ENCODE data around the gene KIF26A.

DNA sequence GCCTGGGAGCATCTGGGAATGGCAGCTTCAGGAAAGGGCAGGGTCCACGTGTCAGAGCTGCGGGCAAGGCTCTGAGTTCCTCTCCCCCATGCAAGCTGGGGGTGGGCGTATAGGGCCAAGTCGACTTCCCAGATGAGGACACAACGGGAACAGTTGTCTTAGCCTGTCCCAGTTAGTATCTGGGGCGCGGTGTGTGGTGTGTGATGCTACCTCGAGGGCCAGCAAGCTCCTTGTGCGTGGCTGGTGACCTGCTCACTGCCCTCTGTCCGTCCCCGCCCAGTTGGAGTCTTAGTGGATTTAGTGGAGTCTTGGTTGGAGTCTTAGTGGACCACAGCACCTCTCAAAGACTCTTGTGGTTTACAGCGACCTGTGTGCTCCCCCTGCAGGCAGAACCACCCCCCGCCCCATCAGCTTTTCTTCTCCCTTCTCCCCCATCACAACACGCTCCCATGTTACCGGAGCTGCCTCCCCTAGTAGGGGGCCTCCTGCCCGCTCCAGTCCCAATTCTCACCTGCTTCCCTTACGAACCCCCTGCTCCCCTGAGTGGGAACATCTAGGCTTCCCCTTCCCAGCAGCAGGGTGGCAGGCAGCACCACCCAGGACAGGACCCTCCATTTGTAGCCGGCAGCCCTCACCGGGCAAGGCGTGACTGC, 44.2 kb upstream of the KIF26A start:
- TF ChIP-seq BHLHE40 (IDR thresholded peaks at IDR 0.05; ENCODE audit: low read depth, low read length) (no peak), RFX5 (IDR thresholded peaks at IDR 0.05; ENCODE audit: low read depth, low read length) (no peak), RAD21 (IDR thresholded peaks at IDR 0.05; ENCODE audit: low read length) (no peak), POLR2A (IDR thresholded peaks at IDR 0.05; ENCODE audit: low read depth, low read length) (no peak), MAZ (IDR thresholded peaks at IDR 0.05; ENCODE audit: borderline replicate concordance, low read depth, low read length) (no peak), RCOR1 (IDR thresholded peaks at IDR 0.05; ENCODE audit: insufficient replicate concordance, low read length) (no peak), MAFK (IDR thresholded peaks at IDR 0.05; ENCODE audit: low read depth, low read length) (no peak), SMC3 (IDR thresholded peaks at IDR 0.05; ENCODE audit: low read depth, low read length) (no peak), FOS (IDR thresholded peaks at IDR 0.05; ENCODE audit: low read depth, low read length) (no peak), CHD1 (IDR thresholded peaks at IDR 0.05; ENCODE audit: low read depth, low read length) (no peak), CEBPB (IDR thresholded peaks at IDR 0.05; ENCODE audit: low read depth, low read length) (no peak)
- TF ChIP-seq, protein P1, sequence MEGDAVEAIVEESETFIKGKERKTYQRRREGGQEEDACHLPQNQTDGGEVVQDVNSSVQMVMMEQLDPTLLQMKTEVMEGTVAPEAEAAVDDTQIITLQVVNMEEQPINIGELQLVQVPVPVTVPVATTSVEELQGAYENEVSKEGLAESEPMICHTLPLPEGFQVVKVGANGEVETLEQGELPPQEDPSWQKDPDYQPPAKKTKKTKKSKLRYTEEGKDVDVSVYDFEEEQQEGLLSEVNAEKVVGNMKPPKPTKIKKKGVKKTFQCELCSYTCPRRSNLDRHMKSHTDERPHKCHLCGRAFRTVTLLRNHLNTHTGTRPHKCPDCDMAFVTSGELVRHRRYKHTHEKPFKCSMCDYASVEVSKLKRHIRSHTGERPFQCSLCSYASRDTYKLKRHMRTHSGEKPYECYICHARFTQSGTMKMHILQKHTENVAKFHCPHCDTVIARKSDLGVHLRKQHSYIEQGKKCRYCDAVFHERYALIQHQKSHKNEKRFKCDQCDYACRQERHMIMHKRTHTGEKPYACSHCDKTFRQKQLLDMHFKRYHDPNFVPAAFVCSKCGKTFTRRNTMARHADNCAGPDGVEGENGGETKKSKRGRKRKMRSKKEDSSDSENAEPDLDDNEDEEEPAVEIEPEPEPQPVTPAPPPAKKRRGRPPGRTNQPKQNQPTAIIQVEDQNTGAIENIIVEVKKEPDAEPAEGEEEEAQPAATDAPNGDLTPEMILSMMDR (conservative IDR thresholded peaks at IDR 0.05; ENCODE audit: low read depth, low read length) = no peak
- TF ChIP-seq, protein P2, sequence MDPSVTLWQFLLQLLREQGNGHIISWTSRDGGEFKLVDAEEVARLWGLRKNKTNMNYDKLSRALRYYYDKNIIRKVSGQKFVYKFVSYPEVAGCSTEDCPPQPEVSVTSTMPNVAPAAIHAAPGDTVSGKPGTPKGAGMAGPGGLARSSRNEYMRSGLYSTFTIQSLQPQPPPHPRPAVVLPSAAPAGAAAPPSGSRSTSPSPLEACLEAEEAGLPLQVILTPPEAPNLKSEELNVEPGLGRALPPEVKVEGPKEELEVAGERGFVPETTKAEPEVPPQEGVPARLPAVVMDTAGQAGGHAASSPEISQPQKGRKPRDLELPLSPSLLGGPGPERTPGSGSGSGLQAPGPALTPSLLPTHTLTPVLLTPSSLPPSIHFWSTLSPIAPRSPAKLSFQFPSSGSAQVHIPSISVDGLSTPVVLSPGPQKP (IDR thresholded peaks at IDR 0.05; ENCODE audit: borderline replicate concordance, low read depth, low read length) = no peak
- TF ChIP-seq, protein P3, sequence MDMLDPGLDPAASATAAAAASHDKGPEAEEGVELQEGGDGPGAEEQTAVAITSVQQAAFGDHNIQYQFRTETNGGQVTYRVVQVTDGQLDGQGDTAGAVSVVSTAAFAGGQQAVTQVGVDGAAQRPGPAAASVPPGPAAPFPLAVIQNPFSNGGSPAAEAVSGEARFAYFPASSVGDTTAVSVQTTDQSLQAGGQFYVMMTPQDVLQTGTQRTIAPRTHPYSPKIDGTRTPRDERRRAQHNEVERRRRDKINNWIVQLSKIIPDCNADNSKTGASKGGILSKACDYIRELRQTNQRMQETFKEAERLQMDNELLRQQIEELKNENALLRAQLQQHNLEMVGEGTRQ (IDR thresholded peaks at IDR 0.05; ENCODE audit: low read depth, low read length) = no peak

Measured in IMR-90 (cell line).